GM21529 (cell line): Measurements from ENCODE around the gene BRCC3.

Experiments
- ATAC-seq: cut with Tn5 transposase; IDR thresholded peaks from one replicate; pipeline ENCODE4 v1.9.1; 2021; ENCODE audit not compliant: unreplicated experiment

BRCC3 gene

DNA sequence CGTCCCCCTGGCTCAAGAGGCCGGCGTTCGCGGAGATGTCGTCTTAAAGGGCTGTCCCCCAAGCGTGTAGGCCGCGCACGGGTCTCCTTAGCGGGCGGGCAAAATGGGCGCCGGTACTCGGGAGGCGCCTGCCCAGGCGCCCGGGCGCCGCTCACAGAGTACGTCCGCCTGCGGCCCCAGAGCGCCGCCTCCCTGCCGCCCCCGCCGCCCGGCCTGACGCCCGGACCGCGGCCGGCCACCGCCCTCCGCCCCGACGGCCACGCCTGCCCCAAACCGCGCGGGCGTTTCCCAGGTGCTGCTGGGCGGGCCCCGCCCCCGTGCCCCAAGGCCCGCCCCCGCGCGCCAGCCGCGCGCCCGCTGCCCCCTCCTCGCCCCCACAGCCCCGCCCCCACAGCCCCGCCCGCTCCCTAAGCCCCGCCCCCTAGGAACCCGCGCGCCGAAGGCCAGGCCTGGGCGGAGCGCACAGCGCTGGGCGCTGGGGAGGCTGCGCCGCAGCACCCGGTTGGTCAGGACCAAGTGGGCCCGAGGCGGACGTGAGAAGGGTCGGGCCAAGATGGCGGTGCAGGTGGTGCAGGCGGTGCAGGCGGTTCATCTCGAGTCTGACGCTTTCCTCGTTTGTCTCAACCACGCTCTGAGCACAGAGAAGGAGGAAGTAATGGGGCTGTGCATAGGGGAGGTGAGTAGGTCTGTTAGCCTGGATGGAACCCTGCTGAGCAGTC lies at the start of gene BRCC3, which contains the start of the genes CMC4 and MTCP1:
TSS of gene BRCC3 (plus strand) at position 534 of the 719 bp plus-strand sequence. CDS start at position 554, 20 bp downstream.
TSS of gene CMC4 (minus strand) at position 162 of the 719 bp plus-strand sequence. CDS start 7,113 bp downstream, outside the sequence.
TSS of gene MTCP1 (minus strand) at position 162 of the 719 bp plus-strand sequence. CDS start 5,126 bp downstream, outside the sequence.
- peak; percentile 85 for ATAC-seq

DNA sequence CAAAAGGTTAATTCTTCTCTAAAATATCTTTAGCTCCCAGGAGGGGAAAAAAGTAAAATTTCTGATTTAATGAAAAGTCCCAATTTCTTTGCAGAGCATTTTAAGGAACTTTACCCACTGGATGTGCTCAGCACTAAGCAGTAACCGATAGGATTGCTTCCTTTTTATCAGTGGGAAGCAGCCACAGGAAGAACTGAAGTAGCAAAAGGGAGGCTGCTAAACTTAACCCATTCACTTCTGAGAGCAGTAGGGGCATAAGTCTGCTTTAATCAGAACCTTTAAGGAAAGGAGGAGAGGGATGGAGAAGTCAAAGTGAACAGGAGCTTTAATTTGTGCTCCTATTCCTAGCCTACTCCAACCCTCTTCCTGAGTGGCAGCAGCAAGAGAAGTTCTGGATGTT lies 48.7 kb upstream of the BRCC3 start, which contains the start of gene F8:
TSS of gene F8 (minus strand) at position 139 of the 400 bp plus-strand sequence. CDS start 171 bp downstream, outside the sequence.
- no peak for ATAC-seq

DNA sequence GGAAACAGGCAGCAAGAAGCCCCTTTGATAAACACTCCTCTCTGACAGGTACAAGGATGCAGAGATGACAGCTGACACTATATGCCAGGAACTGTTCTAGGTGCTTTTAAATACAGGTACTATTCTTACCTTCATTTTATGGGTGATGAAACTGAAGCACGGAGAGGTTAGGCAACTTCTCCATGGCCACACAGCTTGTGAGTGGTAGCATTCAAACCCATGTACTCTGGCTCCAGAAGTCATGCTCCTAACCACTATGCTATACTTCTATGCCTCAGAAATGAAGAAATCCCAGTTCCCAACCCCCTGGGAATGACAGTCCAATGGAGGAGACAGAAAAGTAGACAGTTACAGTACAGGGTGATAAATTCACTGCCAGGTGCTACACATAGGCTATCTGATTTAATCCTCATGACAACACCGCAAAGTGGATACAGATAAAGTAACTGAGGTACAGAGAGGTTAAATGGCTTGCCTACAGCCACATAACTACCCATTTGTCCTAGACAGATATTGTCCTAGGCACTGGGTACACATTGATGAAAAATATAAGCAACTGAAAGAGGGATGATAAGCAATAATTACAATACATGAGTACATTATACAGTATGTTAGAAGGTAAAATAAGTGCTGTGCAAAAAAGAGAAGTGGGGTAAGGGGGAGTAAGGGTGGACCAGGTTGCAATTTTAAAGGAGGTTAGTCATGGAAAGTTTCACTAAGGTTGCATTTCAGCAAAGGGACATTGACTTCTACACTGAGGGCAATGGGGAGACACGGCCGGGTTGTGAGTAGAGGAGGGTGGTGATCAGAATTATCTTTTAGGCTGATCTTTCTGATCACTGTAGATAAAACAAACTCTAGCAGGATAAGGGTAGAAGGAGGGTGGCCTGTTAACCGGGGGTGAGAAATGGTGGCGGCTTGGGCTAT lies 47.1 kb upstream of the BRCC3 start:
- no peak for ATAC-seq

- no peak for ATAC-seq
These were observed 44.9 kb upstream of the BRCC3 start for GRCh38 chrX:155026420-155026726.

DNA sequence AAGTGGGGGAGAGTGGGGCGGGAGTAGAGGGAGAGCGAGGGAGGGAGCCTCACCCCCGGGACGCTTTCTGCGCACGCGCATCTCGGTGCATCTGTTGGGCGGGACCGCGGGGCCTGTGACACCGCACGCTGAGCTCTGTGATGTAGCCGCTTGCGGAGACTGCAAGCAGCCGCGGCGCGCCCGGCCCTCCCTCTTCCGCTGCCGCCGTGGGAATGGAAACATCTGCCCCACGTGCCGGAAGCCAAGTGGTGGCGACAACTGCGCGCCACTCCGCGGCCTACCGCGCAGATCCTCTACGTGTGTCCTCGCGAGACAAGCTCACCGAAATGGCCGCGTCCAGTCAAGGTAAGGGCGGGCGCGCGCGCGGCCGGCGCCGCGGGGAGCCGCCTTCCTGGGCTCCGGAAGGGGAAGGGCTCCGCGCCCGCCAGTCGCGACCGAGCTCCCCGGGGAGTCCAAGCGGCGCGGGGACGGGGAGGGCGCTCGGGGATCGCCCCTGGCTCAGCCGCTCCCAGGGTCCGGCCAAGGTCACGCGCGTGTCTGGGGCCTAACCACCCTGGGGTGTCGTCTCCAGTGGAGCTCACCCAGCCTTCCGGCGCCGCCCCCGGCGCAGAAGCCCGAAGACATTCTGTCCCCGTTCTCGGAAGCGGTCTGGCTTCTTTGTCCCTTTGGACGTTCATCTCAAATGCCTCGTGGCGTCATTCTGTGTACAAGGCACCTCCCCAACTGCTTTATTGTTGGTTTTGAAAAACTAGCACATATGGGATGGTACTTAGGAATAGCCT lies 44.4 kb upstream of the BRCC3 start, which contains the start of gene FUNDC2:
TSS of gene FUNDC2 (plus strand) at position 118 of the 782 bp plus-strand sequence. CDS start at position 213, 95 bp downstream.
- peak; percentile 87 for ATAC-seq

DNA sequence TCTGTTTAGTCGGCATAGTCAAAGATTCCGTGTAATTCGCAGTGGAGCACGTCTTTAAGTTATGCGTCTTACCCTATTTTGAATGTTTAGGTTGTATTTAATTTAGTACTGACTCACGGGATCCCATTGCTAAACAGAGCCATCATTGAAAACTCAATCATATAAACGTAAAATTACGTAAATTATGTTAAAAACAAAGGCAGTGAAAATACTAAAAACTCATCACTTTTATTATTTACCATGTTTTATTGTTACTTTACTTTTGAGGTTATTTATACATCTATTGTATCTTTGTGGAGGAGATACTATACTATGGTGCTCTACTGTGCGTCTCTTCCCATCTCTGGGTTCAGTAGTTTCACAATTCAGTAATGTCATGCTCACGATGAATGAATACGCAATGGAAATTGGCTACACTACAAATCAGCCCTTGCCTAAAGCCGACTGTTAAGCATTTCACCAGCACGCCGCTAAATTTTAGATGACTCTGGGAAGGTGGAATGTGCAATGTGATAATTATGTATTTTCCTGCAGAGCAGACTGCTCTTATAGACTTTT lies 43.7 kb upstream of the BRCC3 start:
- no peak for ATAC-seq

GRCh38 chrX:155028129-155028528 lies 43.2 kb upstream of the BRCC3 start:
- no peak for ATAC-seq

DNA sequence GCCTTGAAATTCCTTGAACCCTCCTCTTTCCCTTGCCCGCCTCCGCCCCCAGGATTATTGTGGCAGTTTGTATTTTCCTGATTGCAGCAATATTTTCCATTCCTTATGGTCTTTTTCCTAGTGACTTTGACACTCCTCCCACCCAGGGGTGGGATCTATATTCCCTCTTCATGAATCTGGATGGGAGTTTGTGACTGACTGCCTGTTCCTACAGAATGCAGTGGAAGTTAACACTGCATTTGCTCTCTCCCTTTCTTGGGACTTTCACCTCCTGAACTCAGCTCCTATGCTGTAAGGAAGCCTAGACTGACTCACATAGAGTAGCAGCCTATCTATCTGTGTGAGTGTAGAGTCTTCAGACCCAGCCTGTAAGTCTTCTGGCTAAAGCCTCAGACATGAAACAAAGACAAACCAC lies 42.4 kb upstream of the BRCC3 start:
- ATAC-seq: no peak

DNA sequence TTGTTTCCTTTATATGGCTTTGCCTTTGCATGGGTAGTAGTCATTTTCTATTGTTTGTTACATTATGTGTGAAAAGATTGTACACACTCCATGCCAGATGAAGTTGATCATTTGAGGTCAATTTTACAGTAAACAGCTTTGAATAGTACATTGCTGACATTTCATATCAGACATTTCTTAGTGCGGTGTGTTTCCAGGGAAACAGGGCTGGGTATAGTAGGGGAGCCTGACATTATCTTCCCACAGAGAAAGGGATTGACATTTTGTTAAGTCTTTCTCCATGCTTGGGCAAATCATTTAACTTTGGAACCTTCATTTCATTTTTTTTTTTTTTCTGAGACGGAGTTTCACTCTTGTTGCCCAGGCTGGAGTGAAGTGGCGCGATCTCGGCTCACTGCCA lies 39.7 kb upstream of the BRCC3 start:
- no peak for ATAC-seq

DNA sequence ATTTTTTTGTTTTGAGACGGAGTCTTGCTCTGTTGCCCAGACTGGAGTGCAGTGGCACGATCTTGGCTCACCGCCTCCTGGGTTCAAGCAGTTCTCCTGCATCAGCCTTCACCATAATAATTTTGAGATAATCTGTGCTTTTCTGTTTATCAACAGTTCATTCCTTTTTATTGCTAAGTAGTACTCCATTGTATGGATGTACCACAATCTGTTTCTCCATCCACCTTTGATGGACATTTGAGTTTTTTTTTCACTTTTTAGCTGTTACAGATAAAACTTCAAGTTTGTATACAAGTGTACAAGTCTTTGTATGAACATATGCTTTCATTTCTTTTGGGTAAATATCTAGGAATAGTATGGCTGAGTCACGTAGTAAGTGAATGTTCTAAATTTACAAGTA lies 35.6 kb upstream of the BRCC3 start:
- ATAC-seq: no peak

GRCh38 chrX:155046129-155046810 lies 25.0 kb upstream of the BRCC3 start:
- ATAC-seq: no peak

DNA sequence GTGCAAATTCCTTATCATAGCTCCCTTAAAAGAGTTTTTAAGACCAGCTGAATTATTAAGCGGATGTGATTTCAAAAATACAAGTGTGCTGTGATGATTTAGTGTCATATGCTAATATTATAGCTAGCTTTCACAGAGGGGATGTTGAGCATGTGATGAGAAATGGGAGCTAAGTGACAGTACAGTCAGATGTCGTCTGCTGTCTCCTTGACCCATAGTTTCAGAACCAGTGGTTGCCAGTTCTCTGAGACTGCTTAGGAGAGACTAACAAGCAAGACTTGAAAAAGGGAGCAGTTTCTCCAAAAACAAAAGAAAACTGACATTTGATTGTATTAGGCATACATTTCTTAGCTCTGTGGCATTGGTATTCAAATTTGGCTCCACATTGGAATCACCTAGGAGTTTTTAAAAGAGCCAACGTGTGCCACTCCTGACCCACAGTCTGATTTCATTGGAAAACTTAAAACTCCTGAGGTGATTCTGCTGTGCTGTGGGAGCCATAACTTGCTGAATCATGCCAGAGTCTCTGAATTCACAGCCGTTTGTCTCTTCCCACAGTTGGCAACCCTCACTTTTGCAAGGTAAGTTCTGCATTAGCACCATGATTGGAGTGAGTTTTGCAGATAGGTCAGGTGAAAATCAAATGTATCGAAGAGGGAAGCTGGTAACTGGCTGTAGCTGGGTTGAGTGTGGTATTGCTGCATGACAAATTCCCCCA lies 24.3 kb upstream of the BRCC3 start:
- ATAC-seq: no peak

DNA sequence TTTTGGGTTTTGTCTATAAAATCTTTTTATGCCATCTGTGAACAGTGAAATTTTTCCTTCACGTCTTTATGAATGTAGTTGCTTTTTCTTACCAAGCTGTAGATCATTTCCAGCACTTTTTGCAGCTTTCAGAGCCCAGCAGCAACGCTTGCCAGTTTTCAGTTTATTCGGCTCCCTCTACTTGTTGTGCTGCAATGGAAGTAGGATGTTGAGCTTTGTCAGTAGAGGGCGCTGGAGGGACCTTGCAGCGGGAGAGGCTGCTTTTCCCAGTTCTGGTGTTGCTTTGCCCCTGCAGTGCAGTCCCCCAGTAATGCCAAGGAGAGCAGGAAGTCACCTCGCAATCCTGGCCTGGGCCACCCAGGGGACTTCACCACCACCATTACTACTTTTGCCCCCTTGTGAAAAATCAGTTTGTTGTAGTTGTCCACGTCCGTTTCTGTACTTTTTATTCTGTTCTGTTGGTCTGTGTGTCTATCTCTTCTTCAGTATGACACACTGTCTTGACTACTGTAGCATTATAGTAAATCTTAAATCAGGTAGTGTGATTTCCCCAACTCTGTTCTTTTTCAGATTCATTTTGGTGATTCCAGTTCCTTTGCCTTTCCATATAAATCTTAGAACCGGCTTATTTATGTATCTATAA lies 22.2 kb upstream of the BRCC3 start:
- no peak for ATAC-seq

DNA sequence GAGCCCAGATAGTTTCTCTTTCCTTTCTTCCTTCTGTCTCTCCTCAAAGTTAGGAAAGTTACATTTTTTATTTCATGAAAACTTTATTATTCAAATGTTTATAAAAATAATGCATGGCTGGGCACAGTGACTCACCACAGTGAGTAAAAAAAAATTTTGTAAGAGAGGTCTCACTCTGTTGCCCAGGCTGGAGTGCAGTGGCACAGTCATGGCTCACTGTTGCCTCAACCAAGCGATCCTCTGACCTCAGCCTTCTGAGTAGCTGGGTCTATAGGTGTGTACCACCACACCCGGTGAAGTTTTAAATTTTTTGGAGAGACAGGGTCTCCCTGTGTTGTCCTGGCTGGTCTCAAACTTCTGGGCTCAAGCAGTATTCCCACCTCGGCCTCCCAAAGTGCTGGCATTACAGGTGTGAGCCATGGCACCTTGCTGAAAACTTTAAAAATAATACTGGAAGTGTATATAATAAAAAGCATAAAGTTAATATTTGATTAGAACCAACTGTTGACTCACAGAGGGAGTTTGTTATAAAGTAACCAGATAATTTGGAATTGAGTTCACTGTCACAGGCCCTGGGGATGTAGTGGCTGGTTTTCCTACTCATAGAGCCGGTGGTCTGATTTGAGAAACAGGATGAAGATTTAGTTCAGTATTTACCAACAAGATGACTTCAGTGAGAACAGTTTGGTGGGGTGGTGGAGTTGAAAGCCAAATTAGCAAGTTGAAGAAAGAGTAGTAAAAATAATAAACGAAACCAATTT lies 18.4 kb upstream of the BRCC3 start:
- no peak for ATAC-seq

DNA sequence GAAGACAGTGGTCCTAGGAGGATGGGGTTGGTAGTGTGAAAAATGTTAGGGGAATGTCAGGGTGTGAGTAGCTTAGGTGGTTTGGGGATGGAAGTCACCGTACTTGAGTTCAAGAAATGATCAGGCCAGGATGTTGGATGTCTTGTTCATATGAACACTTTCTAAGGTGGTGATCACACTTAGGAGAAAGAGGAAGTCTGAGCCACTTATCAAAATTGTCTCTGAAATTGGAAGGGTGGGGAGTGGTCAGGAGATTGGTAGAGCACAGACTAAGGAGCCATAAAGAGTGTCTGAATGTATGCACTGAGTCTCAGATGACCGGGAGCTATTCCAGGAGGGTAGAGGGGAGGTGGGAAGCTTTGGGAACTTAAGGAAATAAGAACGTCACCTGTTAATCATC lies 17.7 kb upstream of the BRCC3 start:
- ATAC-seq: no peak

- no peak for ATAC-seq
These were observed 17.1 kb upstream of the BRCC3 start for GRCh38 chrX:155054255-155054654.

DNA sequence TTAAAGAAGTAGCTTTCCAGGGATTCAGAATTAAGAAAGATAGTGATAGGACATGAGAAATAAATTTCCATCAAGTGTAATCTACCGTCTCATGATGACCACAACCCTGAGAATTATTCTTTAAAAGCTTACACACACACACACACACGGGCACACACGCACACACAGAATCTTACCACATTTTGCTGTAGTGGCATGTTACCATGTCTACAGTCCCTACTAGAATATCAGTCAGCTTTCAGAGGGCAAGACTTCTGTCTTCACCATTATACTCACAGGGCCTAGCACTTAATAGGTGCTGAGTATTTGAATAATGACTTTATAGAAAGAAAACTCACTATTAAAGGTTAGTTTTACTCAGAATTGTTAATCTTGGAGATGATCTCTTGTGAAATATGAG lies 15.8 kb upstream of the BRCC3 start:
- ATAC-seq: no peak

- no peak for ATAC-seq
These were observed 14.8 kb upstream of the BRCC3 start for GRCh38 chrX:155056471-155056870.
